Daoy (cell line): ENCODE data around the gene BUB1B. TPM values are rescaled to one million over a fixed set of nuclear protein-coding genes. Genes with fewer than 3 reads are reported as not detected.
A peak's percentile ranks its signal among the peaks of the same experiment; 100 is the strongest.
"Not testable (repeated sequence)": the region's sequence is repeated elsewhere in the genome, so short reads cannot be mapped to it uniquely, and the experiment has no call there.

ENCODE experiments used
- DNase-seq: peaks from one replicate; pipeline ENCODE4 v3.0.0-alpha.2; 2015; ENCODE audit warnings: low read depth
- total RNA-seq: library from RNA; depleted of rRNA; stranded (reverse); fragments of >200 nt; shearing (Covaris generic); gene quantifications from 2 replicates; pipeline ENCODE4 v1.2.3, GENCODE V29; 2014

BUB1B gene
- total RNA-seq, 1 experiment from 2014 or later = 90.3 TPM

- DNase-seq = not testable (repeated sequence)
Observed at GRCh38 chr15:40135846-40136450, 24.9 kb upstream of the BUB1B start.

- no peak for DNase-seq
Observed at GRCh38 chr15:40136470-40137302, 24.2 kb upstream of the BUB1B start.

- no peak for DNase-seq
Observed at GRCh38 chr15:40137303-40138200, 23.3 kb upstream of the BUB1B start.

GRCh38 chr15:40138201-40138570, 22.7 kb upstream of the BUB1B start:
- DNase-seq = not testable (repeated sequence)

DNA sequence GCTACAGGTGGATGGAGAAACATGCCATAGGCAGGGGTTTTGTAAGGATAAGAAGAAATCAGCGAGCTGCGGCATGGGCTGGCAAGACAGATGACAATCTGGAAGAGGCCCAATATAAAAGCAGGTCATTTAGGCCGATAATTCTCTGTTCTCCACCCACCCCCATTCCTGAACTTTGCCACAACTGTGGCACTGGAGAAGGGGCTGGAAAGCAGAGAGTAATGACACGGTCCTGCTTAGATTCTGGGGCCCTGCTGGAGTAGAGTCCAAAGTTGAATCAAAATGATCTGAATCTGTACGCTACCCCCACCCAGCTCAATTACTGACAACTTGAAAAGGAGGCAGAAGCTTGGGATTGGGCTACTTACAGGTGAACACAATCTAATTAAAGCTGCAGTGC, 18.4 kb upstream of the BUB1B start:
- no peak for DNase-seq

GRCh38 chr15:40146037-40146436, 14.8 kb upstream of the BUB1B start:
- DNase-seq = peak; percentile 39

- DNase-seq = no peak
Observed at GRCh38 chr15:40149339-40149738, 11.5 kb upstream of the BUB1B start.

GRCh38 chr15:40150163-40150925, 10.5 kb upstream of the BUB1B start:
- peak; percentile 91 for DNase-seq

DNA sequence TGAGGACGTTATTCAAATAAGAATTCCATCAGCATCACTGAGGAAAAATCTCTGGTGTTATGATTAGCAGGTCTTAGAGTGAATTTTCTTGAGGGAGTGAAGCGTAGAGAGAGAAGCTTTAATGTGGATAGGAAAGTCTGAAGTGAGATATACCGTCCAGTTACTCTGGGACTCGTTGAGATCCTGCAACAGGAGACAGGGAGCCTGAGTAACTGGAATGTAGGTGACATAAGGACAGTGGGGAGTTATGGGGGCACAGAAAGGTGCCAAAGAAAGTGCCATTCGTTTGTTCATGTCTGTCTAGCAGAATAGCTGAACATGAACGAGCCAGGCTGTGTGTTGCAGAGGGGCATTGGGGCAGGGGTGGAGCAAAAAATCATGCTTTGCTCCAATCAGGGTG, 9.4 kb upstream of the BUB1B start:
- no peak for DNase-seq

- DNase-seq = no peak
Observed at GRCh38 chr15:40151991-40152390, 8.9 kb upstream of the BUB1B start.

- not testable (repeated sequence) for DNase-seq
Observed at GRCh38 chr15:40154821-40155220, 6.0 kb upstream of the BUB1B start.

DNA sequence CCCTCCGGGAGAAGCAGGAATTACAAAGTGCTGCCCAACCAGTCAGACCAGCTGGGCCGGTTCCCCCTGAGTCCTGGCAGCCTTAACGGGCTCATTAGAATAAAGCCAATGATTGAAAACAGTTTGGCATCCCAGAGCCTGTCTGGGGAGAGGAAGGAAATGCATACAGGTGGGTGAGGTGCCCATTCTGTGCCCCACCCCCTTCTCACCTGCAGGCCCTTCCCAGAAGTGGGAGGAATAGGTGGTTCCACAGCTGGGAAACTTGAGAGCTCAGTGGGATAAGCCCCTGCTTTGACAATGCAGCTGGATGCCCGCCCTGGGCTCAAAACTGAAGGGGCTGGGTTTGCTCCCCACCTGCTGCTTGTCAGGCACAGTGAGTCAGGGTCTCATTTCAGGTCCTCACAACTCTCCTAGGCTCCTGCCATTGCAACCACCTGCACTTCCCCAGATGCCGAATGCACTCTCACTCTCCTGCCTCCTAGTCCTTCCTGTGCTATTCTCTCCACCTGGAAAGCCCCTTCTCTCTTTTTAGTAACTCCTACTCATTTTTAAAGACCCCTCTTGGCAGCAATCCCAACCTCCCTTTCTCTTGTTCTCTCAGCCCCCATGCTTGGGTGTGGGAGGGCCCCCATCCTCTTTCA, 5.5 kb upstream of the BUB1B start:
- DNase-seq = no peak

DNA sequence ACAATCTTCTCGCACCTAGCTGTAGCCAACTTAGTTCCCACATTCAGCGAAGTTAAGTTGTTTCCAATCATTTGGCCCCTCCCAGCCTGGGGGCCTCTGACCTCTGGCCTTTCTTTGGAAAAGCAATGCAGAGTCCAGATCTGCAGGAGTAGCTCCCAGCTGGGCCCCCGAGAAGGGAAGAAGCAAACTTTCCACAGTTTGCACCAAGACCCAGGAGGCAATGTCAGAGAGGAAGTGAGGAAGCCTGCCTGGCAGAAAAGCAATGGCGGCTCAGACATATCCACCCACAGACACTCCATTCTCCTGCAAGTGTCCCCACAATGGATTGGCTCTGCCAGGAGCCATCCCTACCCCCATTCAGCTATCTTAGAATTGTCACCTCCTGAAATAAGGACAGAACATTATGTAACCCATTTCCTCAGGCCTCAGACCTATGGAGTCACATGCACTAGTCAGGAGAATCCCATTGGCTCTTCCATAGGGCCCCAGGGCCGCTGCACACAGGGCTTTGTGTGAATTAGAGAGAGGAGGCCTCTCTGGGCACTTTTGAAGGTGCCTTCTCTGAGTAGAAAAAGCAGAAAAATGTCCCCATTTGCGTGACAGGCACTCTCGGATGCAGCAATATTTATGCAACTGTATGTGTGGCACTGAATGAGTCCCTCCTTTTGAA, 3.0 kb upstream of the BUB1B start:
- no peak for DNase-seq

- no peak for DNase-seq
Observed at GRCh38 chr15:40160021-40160420, 848 bp upstream of the BUB1B start.

- DNase-seq = no peak
Observed at GRCh38 chr15:40161693-40162391, 973 bp downstream of the BUB1B start.

DNA sequence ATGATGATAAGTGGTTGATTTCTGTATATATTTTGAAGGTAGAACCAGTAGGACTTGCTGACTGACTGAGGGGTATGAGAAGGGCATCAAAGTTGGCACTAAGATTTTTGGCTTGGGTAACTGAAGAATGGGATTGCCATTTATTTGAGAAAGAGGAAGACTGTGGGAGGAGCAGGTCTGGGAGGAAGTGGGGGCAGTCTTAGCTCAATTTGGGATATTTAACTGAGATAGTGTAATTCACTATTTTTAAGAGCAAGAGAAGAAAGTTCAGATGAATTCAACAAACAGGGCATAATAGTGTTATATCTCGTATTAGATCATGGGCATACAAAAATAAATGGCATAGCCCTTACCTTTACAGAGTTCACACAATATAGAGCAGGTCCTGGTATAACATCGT, 1.7 kb downstream of the BUB1B start:
- no peak for DNase-seq

DNA sequence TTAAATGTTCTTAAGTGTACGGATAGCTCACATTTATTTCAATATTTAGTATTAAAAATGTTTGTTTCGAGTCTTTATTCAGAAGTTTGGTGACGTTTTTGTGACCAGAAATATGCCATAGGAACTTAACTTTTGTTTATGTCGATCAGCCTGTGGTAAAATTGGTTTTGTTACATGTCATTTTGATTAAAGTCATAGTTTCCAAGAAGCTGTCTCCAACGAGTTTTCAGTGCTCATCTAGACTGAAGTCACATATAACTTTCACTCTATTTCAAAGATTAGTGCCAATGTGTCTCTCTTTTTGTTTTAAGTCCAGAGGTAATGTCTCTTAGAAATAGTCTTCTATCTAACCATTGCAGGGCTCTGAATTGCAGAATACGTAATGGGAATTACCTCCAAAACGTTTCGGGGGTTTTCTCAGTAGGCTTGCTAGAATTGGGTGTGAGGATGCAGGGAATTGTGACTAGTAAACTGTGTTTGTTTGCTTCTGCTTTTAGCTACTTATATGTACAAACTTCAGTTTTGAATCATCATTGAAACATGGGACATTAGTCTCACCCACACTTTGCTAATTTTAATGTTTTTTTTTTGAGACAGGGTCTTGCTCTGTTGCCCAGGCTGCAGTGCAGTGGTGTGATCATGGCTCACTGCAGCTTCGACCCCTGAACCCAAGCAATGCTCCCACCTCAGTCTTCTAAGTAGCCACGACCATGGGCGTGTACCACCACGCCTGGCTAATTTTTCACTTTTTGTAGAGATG, 3.0 kb downstream of the BUB1B start:
- DNase-seq = no peak

DNA sequence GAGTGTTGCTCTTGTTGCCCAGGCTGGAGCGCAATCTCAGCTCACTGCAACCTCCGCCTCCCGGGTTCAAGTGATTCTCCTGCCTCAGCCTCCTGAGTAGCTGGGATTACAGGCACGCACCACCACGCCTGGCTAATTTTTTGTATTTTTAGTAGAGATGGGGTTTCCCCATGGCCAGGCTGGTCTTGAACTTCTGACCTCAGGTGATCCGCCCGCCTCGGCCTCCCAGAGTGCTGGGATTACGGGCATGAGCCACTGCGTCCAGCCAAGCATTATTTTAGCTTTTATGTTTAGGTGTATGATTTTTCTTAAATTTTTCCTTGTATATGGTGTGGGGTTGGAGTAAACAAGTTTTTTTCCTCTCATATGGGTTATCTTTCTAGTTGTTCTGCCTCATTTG, 6.5 kb downstream of the BUB1B start:
- DNase-seq = not testable (repeated sequence)

GRCh38 chr15:40175160-40175559, 14.3 kb downstream of the BUB1B start:
- DNase-seq = no peak
